A549 (cell line): ENCODE results near the gene AHNAK2. TPM values are rescaled to one million over a fixed set of nuclear protein-coding genes. Genes with fewer than 3 reads are reported as not detected.

Source experiments
- ATAC-seq, 2 experiments: fragments of 200-7000 bp in 1 of 2; fragments of >200 bp in 1 of 2; cut with Nextera tagmentation in 1 of 2; cut with Tn5 transposase in 1 of 2; 3 replicates each; pipeline versions ENCODE4 v1.8.0 to v1.9.1; 2018 to 2020; ENCODE audit warnings: mild to moderate bottlenecking in 1 of 2, moderate library complexity in 1 of 2
- CTCF ChIA-PET: fragments of 300-600 bp; sonication (Branson Sonifier 250); formaldehyde crosslinking; extraction: SDS; loops from one replicate; lab custom pipeline; 2021; ENCODE audit warnings: antibody characterized with exemption, inconsistent platforms; lab: Yijun Ruan, JAX
- POLR2A ChIA-PET: fragments of 350-600 bp; formaldehyde crosslinking; extraction: SDS; loops from one replicate; lab custom pipeline; 2021; ENCODE audit warnings: antibody characterized with exemption, inconsistent platforms; lab: Yijun Ruan, JAX
- DNase-seq, 2 experiments: peaks; one replicate each; pipeline versions ENCODE4 v3.0.0 to v3.0.0-alpha.2; 2011 to 2016; ENCODE audit warnings: low read depth in 1 of 2, low spot score in 1 of 2
- FAIRE-seq: peaks from 2 replicates; lab custom pipeline; 2011; peaks lifted over from hg19 to GRCh38; lab: Jason Lieb, UNC
- H3K27ac ChIP-seq, 2 experiments: fragments of >200 bp; sonication (Bioruptor Twin); formaldehyde crosslinking; 3 replicates each; pipeline ENCODE4 v1.5.1; 2016 to 2017
- H3K4me1 ChIP-seq: fragments of >200 bp; sonication (Bioruptor Twin); formaldehyde crosslinking; 3 replicates; pipeline ENCODE4 v1.6.1; 2016
- H3K4me2 ChIP-seq: fragments of >200 bp; sonication (Bioruptor Twin); formaldehyde crosslinking; 3 replicates; pipeline ENCODE4 v1.6.1; 2016
- H3K4me3 ChIP-seq: fragments of >200 bp; sonication (Bioruptor Twin); formaldehyde crosslinking; 3 replicates; pipeline ENCODE4 v1.5.1; 2016
- H3K9me3 ChIP-seq: fragments of >200 bp; sonication (Bioruptor Twin); formaldehyde crosslinking; 3 replicates; pipeline ENCODE4 v1.6.1; 2016
- CHD2 ChIP-seq: fragments of 150-350 bp; IDR thresholded peaks from 2 replicates; pipeline ENCODE4 v1.6.1; 2014; ENCODE audit warnings: low read length; ENCODE audit not compliant: partially characterized antibody
- CHD4 ChIP-seq: fragments of 200-600 bp; sonication (generic); IDR thresholded peaks from 2 replicates; pipeline ENCODE4 v1.6.1; 2016; ENCODE audit warnings: antibody characterized with exemption, mild to moderate bottlenecking, borderline replicate concordance
- GATA3 ChIP-seq: IDR thresholded peaks from 2 replicates; pipeline ENCODE4 v1.6.1; 2012; ENCODE audit warnings: borderline replicate concordance
- HOXB13 ChIP-seq: fragments of 250-450 bp; sonication (Bioruptor Pico); IDR thresholded peaks from 2 replicates; pipeline ENCODE4 v1.5.0; 2020; ENCODE audit warnings: low read depth, mild to moderate bottlenecking, moderate library complexity
- JUNB ChIP-seq: fragments of >200 bp; sonication (Bioruptor Twin); formaldehyde crosslinking; IDR thresholded peaks from 2 replicates; pipeline ENCODE4 v1.6.1; 2016
- MAFK ChIP-seq: fragments of 450-650 bp; IDR thresholded peaks from 2 replicates; pipeline ENCODE4 v1.6.1; 2014; ENCODE audit not compliant: partially characterized antibody
- NR3C1 ChIP-seq: fragments of >200 bp; sonication (Bioruptor Twin); formaldehyde crosslinking; IDR thresholded peaks from 3 replicates; pipeline ENCODE4 v1.6.1; 2017
- PHF8 ChIP-seq: fragments of 200-600 bp; sonication (generic); IDR thresholded peaks from 2 replicates; pipeline ENCODE4 v1.6.1; 2016; ENCODE audit warnings: low read depth, mild to moderate bottlenecking, antibody characterized with exemption, moderate library complexity, borderline replicate concordance
- RARB ChIP-seq: fragments of 250-450 bp; sonication (Bioruptor Pico); IDR thresholded peaks from 2 replicates; pipeline ENCODE4 v1.8.0; 2021; ENCODE audit warnings: mild to moderate bottlenecking, moderate library complexity
- ZSCAN20 ChIP-seq: fragments of 250-450 bp; sonication (Bioruptor Pico); IDR thresholded peaks from 2 replicates; pipeline ENCODE4 v1.8.0; 2022; ENCODE audit warnings: mild to moderate bottlenecking, moderate library complexity
- whole genome bisulfite sequencing: methylation state at CpG from one replicate; pipeline ENCODE4 v1.1.6; 2017; ENCODE audit errors: missing lambda C conversion rate; 5-methylcytosine and 5-hydroxymethylcytosine counted together
- polyA plus RNA-seq, 4 experiments: library from polyadenylated mRNA; depleted of rRNA in 3 of 4; stranded (reverse); fragments of >200 nt; fragmentation: RNase III in 1 of 4; extraction: RNeasy Plus Mini Kit Qiagen cat#74134 plus additional on column Dnase treatment in 1 of 4; gene quantifications; 2 replicates in 3 of 4; 3 replicates in 1 of 4; pipeline ENCODE4 v1.2.3, GENCODE V29; 2011 to 2017
- TF ChIP-seq, protein P1 (sequence below): fragments of >200 bp; sonication (Bioruptor Twin); formaldehyde crosslinking; IDR thresholded peaks from 3 replicates; pipeline ENCODE4 v1.6.1; 2016

AHNAK2 gene
- polyA plus RNA-seq, 2 of the 4 experiments (the other 2 are of a cell fraction), result 43.3 to 43.7 TPM

GRCh38 chr14:104889375-104889757 lies 88.8 kb downstream of the AHNAK2 start (continued):
- TF ChIP-seq HOXB13 (CRISPR knock-in tag), result no peak

DNA sequence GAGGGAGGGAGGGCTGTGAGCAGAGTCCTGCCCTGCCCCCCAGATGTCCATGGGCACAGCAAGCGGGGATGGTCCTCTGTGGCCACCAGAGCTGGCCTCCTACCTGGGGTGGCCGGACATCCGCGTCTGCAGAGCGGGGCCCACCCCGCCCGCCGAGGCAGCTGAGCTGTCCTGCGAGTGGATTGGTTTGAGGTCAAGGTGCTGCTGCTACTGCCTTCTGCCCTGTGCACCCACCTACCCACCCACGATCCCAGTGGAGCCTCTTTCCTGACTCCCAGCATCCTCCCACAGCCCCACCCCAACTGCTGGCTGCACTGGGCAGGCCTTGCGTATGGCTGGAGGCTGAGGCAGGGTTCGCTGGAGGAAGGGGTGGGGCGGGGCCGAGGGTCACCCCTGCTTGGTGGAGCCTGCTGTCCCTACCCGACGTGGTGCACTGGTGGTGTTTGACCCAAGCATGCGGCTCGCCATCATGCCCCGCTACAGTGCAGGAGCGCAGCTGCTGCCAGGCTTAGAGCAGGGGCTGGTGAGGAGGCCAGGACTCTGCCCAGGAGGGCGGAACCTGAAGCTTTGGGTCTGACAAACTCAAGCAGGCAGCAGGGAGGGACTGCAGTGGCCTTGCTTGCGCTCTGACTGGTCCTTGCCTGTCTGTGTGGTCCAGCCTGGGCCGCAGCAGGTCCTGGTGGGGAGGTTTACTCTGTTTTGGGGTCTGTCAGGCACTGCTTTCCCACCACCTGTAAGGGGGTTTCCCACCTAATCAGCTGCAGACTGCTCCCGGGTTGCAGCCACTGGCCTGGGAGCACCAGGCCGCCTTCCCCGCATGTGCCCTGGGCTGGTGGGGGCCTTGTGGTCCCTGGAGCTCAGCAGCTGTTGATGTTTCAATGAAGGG lies 89.4 kb downstream of the AHNAK2 start:
- DNase-seq (no peak), ATAC-seq (no peak), FAIRE-seq (no peak)
- H3K9me3 ChIP-seq, result no peaks in the 10 kb centered on the region
- ChIA-PET POLR2A (no interaction called here), CTCF (interaction anchor here (1.2 to 2.6 kb wide), 2 partner anchors 7 to 13 kb away, joined by 3 to 15 read pairs; no protein-coding TSS in a partner anchor)
- H3K27ac ChIP-seq, result no peak overlapping the region
- TF ChIP-seq PHF8, result no peak
- no peak for TF ChIP-seq NR3C1
- TF ChIP-seq RARB, result no peak
- TF ChIP-seq ZSCAN20 (CRISPR knock-in tag), result no peak
- no peak for TF ChIP-seq JUNB
- no peak for TF ChIP-seq CHD2
- no peak for TF ChIP-seq CHD4
- TF ChIP-seq, protein P1, sequence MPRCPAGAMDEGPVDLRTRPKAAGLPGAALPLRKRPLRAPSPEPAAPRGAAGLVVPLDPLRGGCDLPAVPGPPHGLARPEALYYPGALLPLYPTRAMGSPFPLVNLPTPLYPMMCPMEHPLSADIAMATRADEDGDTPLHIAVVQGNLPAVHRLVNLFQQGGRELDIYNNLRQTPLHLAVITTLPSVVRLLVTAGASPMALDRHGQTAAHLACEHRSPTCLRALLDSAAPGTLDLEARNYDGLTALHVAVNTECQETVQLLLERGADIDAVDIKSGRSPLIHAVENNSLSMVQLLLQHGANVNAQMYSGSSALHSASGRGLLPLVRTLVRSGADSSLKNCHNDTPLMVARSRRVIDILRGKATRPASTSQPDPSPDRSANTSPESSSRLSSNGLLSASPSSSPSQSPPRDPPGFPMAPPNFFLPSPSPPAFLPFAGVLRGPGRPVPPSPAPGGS, result no peak
- no peak for TF ChIP-seq GATA3
- no peak for TF ChIP-seq MAFK
- H3K4me3 ChIP-seq, result no peak overlapping the region
- H3K4me2 ChIP-seq, result no peak overlapping the region
- H3K4me1 ChIP-seq, result no peaks in the 10 kb centered on the region
- WGBS, result 91% methylated on average over 15 of the region's 26 CpGs

DNA sequence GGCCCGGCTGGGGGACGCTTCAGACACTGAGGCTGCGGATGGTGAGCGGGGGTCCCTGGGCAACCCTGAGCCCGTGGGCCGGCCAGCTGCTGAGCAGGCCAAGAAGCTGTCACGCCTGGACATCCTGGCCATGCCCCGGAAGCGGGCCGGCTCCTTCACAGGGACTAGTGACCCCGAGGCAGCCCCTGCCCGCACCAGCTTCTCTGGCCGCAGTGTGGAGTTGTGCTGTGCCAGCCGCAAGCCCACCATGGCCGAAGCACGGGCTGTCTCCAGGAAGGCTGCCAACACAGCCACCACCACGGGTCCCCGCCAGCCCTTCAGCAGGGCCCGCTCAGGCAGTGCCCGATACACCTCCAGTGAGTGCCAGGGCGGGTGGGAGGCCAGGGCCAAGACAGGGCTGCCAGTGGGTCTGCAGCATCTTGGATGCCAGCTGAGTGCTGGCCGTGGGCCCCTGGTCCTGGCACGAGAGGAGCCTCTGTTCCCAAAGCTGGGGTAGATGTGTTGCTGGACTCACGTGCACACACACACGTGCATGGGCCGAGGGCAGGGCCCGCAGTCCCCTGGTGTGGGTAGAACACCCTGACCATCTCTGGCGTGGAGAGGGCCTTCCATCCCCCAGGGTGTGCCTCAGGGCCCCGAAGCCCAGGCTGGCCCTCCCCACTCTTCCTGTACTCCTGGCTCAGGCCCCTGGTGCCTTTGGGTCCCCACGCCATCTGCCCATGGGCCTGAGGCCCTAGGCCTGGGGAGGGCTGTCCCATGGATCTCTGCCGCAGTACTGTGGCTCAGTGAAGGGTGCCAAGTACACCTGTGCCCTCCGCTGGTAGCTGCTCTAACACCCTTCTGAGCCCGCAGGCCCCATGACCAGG lies 90.3 kb downstream of the AHNAK2 start:
- ChIA-PET CTCF (interaction anchor here (0.9 to 2.6 kb wide), 3 partner anchors 8 to 158 kb away, joined by 3 to 15 read pairs (median 3); no protein-coding TSS in a partner anchor), POLR2A (no interaction called here)
- FAIRE-seq (no peak), ATAC-seq (no peak), DNase-seq (no peak)
- Histone ChIP-seq H3K4me1 (no peaks in the 10 kb centered on the region), H3K27ac (no peak overlapping the region), H3K4me2 (no peak overlapping the region), H3K4me3 (no peak overlapping the region), H3K9me3 (no peaks in the 10 kb centered on the region)
- TF ChIP-seq ZSCAN20 (CRISPR knock-in tag), result no peak
- WGBS, result 95% methylated on average over 15 of the region's 33 CpGs

Other genes with a start within 250 kb of the AHNAK2 start
- 90.0 and 94.2 TPM in 2 replicates for gene SIVA1, start 225.2 kb downstream of the AHNAK2 start, polyA plus RNA-seq (2011; rRNA removed)
- gene SIVA1, start 225.2 kb downstream of the AHNAK2 start, polyA plus RNA-seq (2017; fragmentation: RNase III; extraction: RNeasy Plus Mini Kit Qiagen cat#74134 plus additional on column Dnase treatment), result 157 to 169 TPM (median 163 TPM) in 3 replicates
- gene AKT1, start 182.6 kb downstream of the AHNAK2 start, polyA plus RNA-seq (2011; rRNA removed), result 66.0 and 70.2 TPM in 2 replicates
- 87.1 to 93.8 TPM (median 93.0 TPM) in 3 replicates for gene AKT1, start 182.6 kb downstream of the AHNAK2 start, polyA plus RNA-seq (2017; fragmentation: RNase III; extraction: RNeasy Plus Mini Kit Qiagen cat#74134 plus additional on column Dnase treatment)
- 1.6 and 2.1 TPM in 2 replicates for gene ZBTB42, start 177.3 kb downstream of the AHNAK2 start, polyA plus RNA-seq (2011; rRNA removed)
- gene ZBTB42, start 177.3 kb downstream of the AHNAK2 start, polyA plus RNA-seq (2017; fragmentation: RNase III; extraction: RNeasy Plus Mini Kit Qiagen cat#74134 plus additional on column Dnase treatment), result 2.3 to 3.1 TPM (median 2.6 TPM) in 3 replicates
- gene CEP170B, start 113.1 kb downstream of the AHNAK2 start, polyA plus RNA-seq (2011; rRNA removed), result 3.9 and 4.5 TPM in 2 replicates
- gene CEP170B, start 113.1 kb downstream of the AHNAK2 start, polyA plus RNA-seq (2017; fragmentation: RNase III; extraction: RNeasy Plus Mini Kit Qiagen cat#74134 plus additional on column Dnase treatment), result 13.1 to 14.3 TPM (median 13.5 TPM) in 3 replicates
- 0.01 TPM in 2 replicates for gene PLD4, start 53.5 kb downstream of the AHNAK2 start, polyA plus RNA-seq (2011; rRNA removed)
- 0.01 TPM in 2 of 3 replicates, not detected in the other for gene PLD4, start 53.5 kb downstream of the AHNAK2 start, polyA plus RNA-seq (2017; fragmentation: RNase III; extraction: RNeasy Plus Mini Kit Qiagen cat#74134 plus additional on column Dnase treatment)
- 11.3 and 11.5 TPM in 2 replicates for gene CLBA1, start 7.4 kb upstream of the AHNAK2 start, polyA plus RNA-seq (2011; rRNA removed)
- gene CLBA1, start 7.4 kb upstream of the AHNAK2 start, polyA plus RNA-seq (2017; fragmentation: RNase III; extraction: RNeasy Plus Mini Kit Qiagen cat#74134 plus additional on column Dnase treatment), result 10.7 to 12.5 TPM (median 12.0 TPM) in 3 replicates
- 19.5 and 24.2 TPM in 2 replicates for gene CDCA4, start 42.7 kb upstream of the AHNAK2 start, polyA plus RNA-seq (2011; rRNA removed)
- 25.9 to 28.0 TPM (median 26.9 TPM) in 3 replicates for gene CDCA4, start 42.7 kb upstream of the AHNAK2 start, polyA plus RNA-seq (2017; fragmentation: RNase III; extraction: RNeasy Plus Mini Kit Qiagen cat#74134 plus additional on column Dnase treatment)
- 0.19 and 0.49 TPM in 2 replicates for gene GPR132, start 87.1 kb upstream of the AHNAK2 start, polyA plus RNA-seq (2011; rRNA removed)
- 0.16 to 0.22 TPM (median 0.18 TPM) in 3 replicates for gene GPR132, start 87.1 kb upstream of the AHNAK2 start, polyA plus RNA-seq (2017; fragmentation: RNase III; extraction: RNeasy Plus Mini Kit Qiagen cat#74134 plus additional on column Dnase treatment)
- gene JAG2, start 190.4 kb upstream of the AHNAK2 start, polyA plus RNA-seq (2011; rRNA removed), result 4.8 and 5.9 TPM in 2 replicates
- 20.4 to 26.8 TPM (median 22.5 TPM) in 3 replicates for gene JAG2, start 190.4 kb upstream of the AHNAK2 start, polyA plus RNA-seq (2017; fragmentation: RNase III; extraction: RNeasy Plus Mini Kit Qiagen cat#74134 plus additional on column Dnase treatment)
- 11.3 and 12.6 TPM in 2 replicates for gene NUDT14, start 202.9 kb upstream of the AHNAK2 start, polyA plus RNA-seq (2011; rRNA removed)
- 27.8 to 31.3 TPM (median 30.7 TPM) in 3 replicates for gene NUDT14, start 202.9 kb upstream of the AHNAK2 start, polyA plus RNA-seq (2017; fragmentation: RNase III; extraction: RNeasy Plus Mini Kit Qiagen cat#74134 plus additional on column Dnase treatment)